ENCODE results near the gene HOXA3. TPM values are rescaled to one million over a fixed set of nuclear protein-coding genes. Genes with fewer than 3 reads are reported as not detected.

Gene HOXA3
- total and polyA plus RNA-seq, 2 of the 13 experiments (the other 11 are each of a cell fraction or from before 2014, with no cell fraction given), result 2.9 to 4.6 TPM

DNA sequence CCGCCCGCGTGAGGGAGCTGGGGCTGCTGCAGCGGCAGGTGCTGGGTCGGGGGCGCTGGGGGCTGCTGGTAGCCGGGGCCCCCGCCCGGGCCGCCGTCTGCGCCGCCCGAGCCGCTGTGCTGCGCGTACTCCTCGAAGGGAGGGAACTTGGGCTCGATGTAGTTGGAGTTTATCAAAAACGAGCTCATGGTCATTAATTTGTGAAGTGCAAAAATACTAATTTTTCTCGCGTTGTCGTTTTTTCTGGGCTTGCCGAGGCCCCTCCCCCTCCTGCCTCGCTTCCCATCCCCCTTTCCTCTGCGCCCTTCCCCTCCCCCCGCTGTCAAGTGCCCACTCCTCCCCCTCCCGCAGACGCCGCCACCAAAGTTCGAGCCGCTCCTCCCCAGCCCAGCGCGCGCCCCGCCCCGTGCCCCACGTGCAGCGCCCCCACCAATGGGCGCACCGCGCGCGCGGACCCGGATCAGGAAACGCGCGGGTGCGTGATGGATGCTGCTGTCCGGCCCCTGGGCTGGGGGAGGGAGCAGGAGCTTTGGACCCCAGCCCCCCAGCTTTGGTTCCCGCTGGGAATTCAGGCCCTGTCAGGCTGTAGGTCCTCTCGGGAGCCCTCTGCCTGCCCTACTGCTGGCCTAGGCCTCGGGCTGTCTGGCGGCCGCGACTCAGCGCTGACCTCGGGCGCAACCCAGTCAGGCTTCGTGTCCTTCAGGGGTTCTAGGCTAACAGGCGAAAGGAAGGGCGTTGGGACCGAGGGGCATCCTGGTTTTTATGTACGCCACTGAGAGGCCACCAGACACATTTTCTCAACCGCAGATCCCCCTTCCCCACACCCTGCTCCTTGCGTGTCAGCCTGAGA, 21.6 kb downstream of the HOXA3 start, which contains the start of gene HOXA4 (continued):
- TF ChIP-seq E2F2 (CRISPR knock-in tag; IDR thresholded peaks at IDR 0.05; ENCODE audit: borderline replicate concordance) (no peak), PHB2 (IDR thresholded peaks at IDR 0.05; ENCODE audit: partially characterized antibody) (no peak), ZNF605 (CRISPR knock-in tag; IDR thresholded peaks at IDR 0.05) (peak; percentile 69; the same call in 1 of the 2 replicates), ZFP90 (CRISPR knock-in tag; IDR thresholded peaks at IDR 0.05; ENCODE audit: borderline replicate concordance) (no peak; the same call in 1 of the 2 replicates), DR1 (CRISPR knock-in tag; IDR thresholded peaks at IDR 0.05) (no peak), ATF4 (CRISPR knock-in tag; IDR thresholded peaks at IDR 0.05) (no peak), GZF1 (CRISPR knock-in tag; IDR thresholded peaks at IDR 0.05) (no peak), ZNF362 (CRISPR knock-in tag; IDR thresholded peaks at IDR 0.05; ENCODE audit: borderline replicate concordance) (no peak), ZBTB20 (CRISPR knock-in tag; IDR thresholded peaks at IDR 0.05; ENCODE audit: borderline replicate concordance, low read depth) (no peak), POLR2AphosphoS2 (IDR thresholded peaks at IDR 0.05; ENCODE audit: low read depth, low read length) (no peak), ZNF839 (CRISPR knock-in tag; IDR thresholded peaks at IDR 0.05; ENCODE audit: borderline replicate concordance) (no peak), ZFP36 (IDR thresholded peaks at IDR 0.05; ENCODE audit: borderline replicate concordance, low read depth, low read length, partially characterized antibody) (no peak), ZNF597 (CRISPR knock-in tag; IDR thresholded peaks at IDR 0.05) (no peak), U2AF1 (optimal IDR thresholded peaks at IDR 0.05; ENCODE audit: low read depth, low read length) (no peak), ZNF138 (CRISPR knock-in tag; IDR thresholded peaks at IDR 0.05; ENCODE audit: low read depth) (no peak), ZNF556 (CRISPR knock-in tag; IDR thresholded peaks at IDR 0.05; ENCODE audit: borderline replicate concordance) (peak; percentile 55; the same call in 1 of the 2 replicates), SRSF9 (IDR thresholded peaks at IDR 0.05; ENCODE audit: borderline replicate concordance, insufficient read depth, low read depth, low read length, poor library complexity, severe bottlenecking) (no peak), TGIF2 (CRISPR knock-in tag; IDR thresholded peaks at IDR 0.05) (peak; percentile 26; the same call in 1 of the 2 replicates), ZNF225 (CRISPR knock-in tag; IDR thresholded peaks at IDR 0.05) (peak; percentile 62; the same call in 1 of the 2 replicates), ZNF83 (CRISPR knock-in tag; IDR thresholded peaks at IDR 0.05; ENCODE audit: borderline replicate concordance) (no peak), KAT7 (CRISPR knock-in tag; IDR thresholded peaks at IDR 0.05; ENCODE audit: borderline replicate concordance) (no peak; the same call in none of the 2 replicates), CBX2 (IDR thresholded peaks at IDR 0.05; ENCODE audit: low read depth, low read length) (no peak), CBX2 (CRISPR knock-in tag; IDR thresholded peaks at IDR 0.05; ENCODE audit: low read depth) (no peak)
- TF ChIP-seq, protein P1, sequence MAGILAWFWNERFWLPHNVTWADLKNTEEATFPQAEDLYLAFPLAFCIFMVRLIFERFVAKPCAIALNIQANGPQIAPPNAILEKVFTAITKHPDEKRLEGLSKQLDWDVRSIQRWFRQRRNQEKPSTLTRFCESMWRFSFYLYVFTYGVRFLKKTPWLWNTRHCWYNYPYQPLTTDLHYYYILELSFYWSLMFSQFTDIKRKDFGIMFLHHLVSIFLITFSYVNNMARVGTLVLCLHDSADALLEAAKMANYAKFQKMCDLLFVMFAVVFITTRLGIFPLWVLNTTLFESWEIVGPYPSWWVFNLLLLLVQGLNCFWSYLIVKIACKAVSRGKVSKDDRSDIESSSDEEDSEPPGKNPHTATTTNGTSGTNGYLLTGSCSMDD (CRISPR knock-in tag; IDR thresholded peaks at IDR 0.05), result no peak

Measured in HepG2 (cell line).